ENCODE measurements around the gene CD14. TPM values are rescaled to one million over a fixed set of nuclear protein-coding genes. Genes with fewer than 3 reads are reported as not detected.
"Not testable (repeated sequence)": the region's sequence is repeated elsewhere in the genome, so short reads cannot be mapped to it uniquely, and the experiment has no call there.

The CD14 gene
- total RNA-seq, 4 donors from 2014 or later: 3.3 to 16.0 (median 7.4) TPM

DNA sequence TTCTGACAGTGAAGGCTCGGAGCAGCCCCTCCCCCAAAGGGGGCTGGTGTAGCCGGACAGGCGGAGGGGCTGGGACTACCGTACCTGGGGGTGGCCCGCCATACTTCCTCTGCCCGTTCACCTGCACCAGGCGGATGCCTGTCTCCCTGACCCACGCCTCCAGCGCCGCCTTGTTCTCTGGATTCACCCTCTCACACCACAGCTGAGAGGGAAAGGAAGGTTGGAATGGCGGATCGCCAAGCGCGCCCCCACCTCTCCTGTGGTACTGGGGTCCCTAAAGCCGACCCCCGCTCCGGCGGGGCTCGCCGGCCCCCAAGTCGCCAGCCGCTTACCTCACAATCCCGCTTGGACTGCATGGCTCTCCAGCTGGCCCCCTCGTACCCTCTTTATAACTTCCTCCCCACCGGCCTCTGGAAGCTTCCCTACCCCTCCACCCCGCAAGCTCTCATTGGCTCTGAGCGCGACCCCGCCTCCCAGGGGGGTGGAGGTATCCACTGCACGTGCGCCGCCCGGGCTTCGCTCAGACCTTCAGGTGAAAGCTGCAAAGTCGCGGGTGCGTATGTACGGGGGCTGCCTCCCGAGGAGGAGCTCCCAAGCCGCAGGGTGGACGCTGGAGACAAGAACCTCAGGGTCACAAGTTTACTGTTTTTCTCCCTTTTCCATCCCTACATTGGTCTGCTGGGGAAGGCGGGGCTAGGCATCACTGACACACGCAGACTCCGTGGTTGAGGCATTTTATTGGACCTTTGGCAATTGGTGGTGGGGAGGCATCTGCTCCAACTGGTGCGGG, 40.4 kb upstream of the CD14 start, which contains the start of gene DND1:
TSS of gene DND1 (minus strand) at position 390 of the 790 bp plus-strand sequence. CDS start at position 356, 34 bp downstream.
- H3K36me3 ChIP-seq: peaks cover 0 to 91% (median 0%) of the 10 kb centered on the region in 3 donors

DNA sequence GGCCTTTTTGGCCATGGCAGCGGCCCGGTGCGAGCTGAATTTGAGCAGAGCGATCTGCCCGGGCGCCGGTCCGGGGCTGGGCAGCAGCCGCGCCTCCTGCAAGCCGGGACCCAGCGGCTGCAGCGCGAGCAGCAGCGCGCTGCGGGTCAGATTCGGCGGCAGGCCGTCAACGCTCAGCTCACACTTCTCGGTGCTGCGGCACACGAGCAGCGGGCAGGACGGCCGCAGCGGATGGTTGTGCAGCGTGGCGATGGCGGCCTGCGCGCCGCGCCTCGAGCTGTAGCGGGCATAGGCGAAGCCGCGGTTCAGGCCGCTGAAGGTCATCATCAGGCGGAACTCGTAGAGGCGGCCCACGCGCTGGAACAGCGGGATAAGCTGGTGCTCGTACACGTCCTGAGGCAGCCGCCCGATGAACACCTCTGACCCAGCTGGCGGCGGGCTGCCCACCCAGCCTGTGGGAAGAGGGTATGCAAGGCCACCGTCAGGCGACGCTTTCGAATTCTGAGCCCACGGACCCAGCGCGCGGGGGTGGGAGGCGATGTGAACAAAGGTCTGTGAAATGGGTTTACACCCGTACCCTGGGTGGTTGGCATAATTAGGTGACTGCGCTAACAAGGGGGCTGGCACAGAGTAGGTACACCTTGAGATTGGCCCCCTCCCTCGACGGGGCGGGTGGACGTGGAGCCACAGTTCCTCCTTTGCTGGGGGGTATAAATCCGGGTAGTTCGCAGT, 39.6 kb upstream of the CD14 start:
- no peak for TF ChIP-seq POLR2A (IDR thresholded peaks at IDR 0.05)
- TF ChIP-seq, protein P1, sequence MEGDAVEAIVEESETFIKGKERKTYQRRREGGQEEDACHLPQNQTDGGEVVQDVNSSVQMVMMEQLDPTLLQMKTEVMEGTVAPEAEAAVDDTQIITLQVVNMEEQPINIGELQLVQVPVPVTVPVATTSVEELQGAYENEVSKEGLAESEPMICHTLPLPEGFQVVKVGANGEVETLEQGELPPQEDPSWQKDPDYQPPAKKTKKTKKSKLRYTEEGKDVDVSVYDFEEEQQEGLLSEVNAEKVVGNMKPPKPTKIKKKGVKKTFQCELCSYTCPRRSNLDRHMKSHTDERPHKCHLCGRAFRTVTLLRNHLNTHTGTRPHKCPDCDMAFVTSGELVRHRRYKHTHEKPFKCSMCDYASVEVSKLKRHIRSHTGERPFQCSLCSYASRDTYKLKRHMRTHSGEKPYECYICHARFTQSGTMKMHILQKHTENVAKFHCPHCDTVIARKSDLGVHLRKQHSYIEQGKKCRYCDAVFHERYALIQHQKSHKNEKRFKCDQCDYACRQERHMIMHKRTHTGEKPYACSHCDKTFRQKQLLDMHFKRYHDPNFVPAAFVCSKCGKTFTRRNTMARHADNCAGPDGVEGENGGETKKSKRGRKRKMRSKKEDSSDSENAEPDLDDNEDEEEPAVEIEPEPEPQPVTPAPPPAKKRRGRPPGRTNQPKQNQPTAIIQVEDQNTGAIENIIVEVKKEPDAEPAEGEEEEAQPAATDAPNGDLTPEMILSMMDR (IDR thresholded peaks at IDR 0.05): no peak
- H3K36me3 ChIP-seq: peaks cover 0 to 90% (median 0%) of the 10 kb centered on the region in 3 donors
- no peak overlapping the region for H3K4me3 ChIP-seq
- H3K27me3 ChIP-seq: no peaks in the 10 kb centered on the region
- H3K9me3 ChIP-seq: no peaks in the 10 kb centered on the region
- no peaks in the 10 kb centered on the region for H3K4me1 ChIP-seq
- H3K27ac ChIP-seq: no peak overlapping the region
- DNase-seq: peak in 1 of 3 donors; percentile 55

More for the DNA sequence above, 40.4 kb upstream of the CD14 start, which contains the start of gene DND1:
- no peak within 1 kb of the TSS for H3K4me3 ChIP-seq
- H3K27me3 ChIP-seq: no peaks in the 10 kb centered on the region
- TF ChIP-seq POLR2A (IDR thresholded peaks at IDR 0.05): no peak
- H3K4me1 ChIP-seq: no peaks in the 10 kb centered on the region
- DNase-seq: no peak
- no peaks in the 10 kb centered on the region for H3K9me3 ChIP-seq
- no peak within 1 kb of the TSS for H3K27ac ChIP-seq

DNA sequence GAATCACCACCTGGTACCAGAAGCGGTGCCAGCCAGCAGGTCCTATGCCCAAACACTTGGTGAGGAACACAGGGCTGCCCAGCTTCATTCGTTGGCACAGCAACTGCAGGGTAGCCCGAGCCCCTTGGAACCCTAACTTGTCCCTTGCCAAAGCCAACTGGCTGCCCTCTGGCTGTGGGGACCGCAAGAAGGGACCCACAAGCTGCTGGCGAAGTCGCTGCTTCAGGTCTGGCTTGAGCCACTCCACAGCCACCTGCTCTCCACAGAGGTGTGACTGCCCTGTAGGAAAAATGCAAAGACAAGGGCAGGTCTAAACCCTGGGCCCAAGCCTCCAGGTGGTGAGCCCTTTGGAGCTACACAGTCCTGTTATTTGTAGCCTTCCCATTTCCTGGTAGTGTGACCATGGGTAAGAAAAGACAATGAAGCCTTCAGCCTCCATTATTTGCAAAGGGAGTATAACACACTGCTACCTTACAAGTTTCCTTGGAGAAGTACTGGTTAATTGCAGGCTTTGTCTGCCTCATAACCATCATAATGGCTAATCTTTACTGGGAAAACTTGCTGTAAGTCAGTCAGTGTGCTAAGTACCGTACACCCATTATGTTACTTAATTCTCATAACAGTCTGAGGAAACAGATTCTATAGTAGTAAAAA, 38.6 kb upstream of the CD14 start:
- no peak for TF ChIP-seq POLR2A (IDR thresholded peaks at IDR 0.05)
- TF ChIP-seq, protein P1 (IDR thresholded peaks at IDR 0.05): no peak
- DNase-seq: no peak
- Histone ChIP-seq H3K27me3 (no peaks in the 10 kb centered on the region), H3K4me3 (no peak overlapping the region), H3K4me1 (peaks cover 0 to under 1% (median 0%) of the 10 kb centered on the region in 4 donors), H3K36me3 (peaks cover 0 to 80% (median 0%) of the 10 kb centered on the region in 3 donors), H3K27ac (no peak overlapping the region), H3K9me3 (no peaks in the 10 kb centered on the region)

DNA sequence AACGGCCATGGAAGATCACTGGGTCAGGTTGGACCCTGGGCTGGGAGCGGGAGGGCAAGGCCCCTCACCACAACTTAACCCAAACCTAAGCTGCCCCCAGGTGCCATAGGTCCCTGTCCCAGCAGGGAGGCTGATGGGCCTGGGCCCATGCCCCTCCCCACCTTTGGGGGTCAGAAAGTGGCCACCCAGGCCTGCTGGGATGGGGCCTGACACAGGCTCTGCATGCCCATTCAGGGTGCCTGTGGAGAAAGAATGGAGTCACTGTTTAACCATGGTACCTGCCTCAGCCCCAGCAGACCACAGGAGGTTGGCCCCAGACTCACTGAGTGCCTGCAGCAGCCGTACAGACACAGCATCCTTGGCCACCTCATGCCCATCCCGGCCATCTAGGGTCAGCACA, 38.1 kb upstream of the CD14 start:
- not testable (repeated sequence) for H3K4me3 ChIP-seq, DNase-seq, H3K4me1 ChIP-seq, H3K9me3 ChIP-seq, H3K27me3 ChIP-seq, H3K27ac ChIP-seq
- H3K36me3 ChIP-seq: peaks cover 0 to 74% (median 0%) of the 10 kb centered on the region in 3 donors

DNA sequence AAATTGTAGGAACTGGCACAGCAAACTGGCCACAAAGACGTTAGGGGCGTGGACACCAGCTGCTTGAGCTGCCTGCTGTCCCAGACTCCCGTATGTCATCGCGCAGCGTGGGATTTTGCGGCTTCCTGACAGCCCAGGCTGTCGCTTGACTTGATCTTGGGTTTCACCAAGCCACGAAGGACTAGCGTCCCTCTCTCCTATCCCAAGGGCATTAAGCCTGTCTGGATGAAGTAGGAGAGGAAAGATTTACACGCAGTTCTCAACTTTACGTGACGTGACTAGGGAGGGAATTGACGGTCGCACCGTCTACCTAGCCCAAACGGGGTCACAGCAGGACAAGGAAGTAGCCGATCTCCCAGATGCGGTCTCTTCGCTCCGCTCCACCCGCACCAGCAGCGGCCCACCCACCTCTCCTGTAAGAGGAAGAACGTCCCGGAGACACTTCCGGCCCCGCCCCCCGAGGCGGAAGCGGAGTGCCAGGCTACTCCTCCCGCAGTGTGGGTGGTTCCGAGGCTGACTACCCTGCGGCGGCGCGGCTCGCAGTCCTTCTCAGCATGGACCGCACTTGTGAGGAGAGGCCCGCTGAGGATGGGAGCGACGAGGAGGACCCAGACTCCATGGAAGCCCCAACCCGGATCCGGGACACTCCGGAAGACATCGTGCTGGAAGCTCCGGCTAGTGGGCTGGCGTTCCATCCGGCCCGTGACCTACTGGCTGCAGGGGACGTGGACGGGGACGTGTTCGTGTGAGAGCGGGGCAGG, 31.6 kb upstream of the CD14 start, which contains the start of gene WDR55:
TSS of gene WDR55 (plus strand) at position 546 of the 761 bp plus-strand sequence. CDS start at position 555, 9 bp downstream.
- H3K27me3 ChIP-seq: no peaks in the 10 kb centered on the region
- H3K9me3 ChIP-seq: no peaks in the 10 kb centered on the region
- peak within 1 kb of the TSS; percentile 89 to 94 (median 91) for H3K27ac ChIP-seq
- peaks cover 0 to 54% (median 0%) of the 10 kb centered on the region in 3 donors for H3K36me3 ChIP-seq
- TF ChIP-seq, protein P1 (IDR thresholded peaks at IDR 0.05): no peak
- TF ChIP-seq POLR2A (IDR thresholded peaks at IDR 0.05): peak; percentile 76 to 90
- peaks cover 0 to 23% (median 10%) of the 10 kb centered on the region in 4 donors for H3K4me1 ChIP-seq
- DNase-seq: peak; percentile 97 to 99 (median 98)
- peak within 1 kb of the TSS; percentile 71 to 94 (median 86) for H3K4me3 ChIP-seq

DNA sequence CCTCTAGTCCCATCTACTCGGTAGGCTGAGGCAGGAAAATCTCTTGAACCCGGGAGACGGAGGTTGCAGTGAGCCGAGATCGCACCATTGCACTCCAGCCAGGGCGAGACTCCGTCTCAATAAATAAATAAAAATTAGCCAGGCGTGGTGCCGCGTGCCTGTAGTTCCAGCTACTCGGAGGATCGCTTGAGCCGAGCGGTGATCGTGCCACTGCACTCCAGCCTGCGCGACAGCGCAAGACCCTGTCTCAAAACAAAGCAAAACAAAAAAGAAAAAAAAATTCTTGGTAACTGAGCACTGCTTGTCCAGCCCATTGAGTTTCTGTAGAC, 31.0 kb upstream of the CD14 start:
- no peak for TF ChIP-seq POLR2A (IDR thresholded peaks at IDR 0.05)
- TF ChIP-seq, protein P1 (IDR thresholded peaks at IDR 0.05): no peak
- DNase-seq: no peak
- peaks cover 0 to 54% (median 0%) of the 10 kb centered on the region in 3 donors for H3K36me3 ChIP-seq
- peak overlapping the region; percentile 71 to 94 (median 86) for H3K4me3 ChIP-seq
- H3K27me3 ChIP-seq: no peaks in the 10 kb centered on the region
- no peaks in the 10 kb centered on the region for H3K9me3 ChIP-seq
- H3K4me1 ChIP-seq: peaks cover 0 to 23% (median 10%) of the 10 kb centered on the region in 4 donors
- H3K27ac ChIP-seq: peak overlapping the region; percentile 89 to 94 (median 91)

DNA sequence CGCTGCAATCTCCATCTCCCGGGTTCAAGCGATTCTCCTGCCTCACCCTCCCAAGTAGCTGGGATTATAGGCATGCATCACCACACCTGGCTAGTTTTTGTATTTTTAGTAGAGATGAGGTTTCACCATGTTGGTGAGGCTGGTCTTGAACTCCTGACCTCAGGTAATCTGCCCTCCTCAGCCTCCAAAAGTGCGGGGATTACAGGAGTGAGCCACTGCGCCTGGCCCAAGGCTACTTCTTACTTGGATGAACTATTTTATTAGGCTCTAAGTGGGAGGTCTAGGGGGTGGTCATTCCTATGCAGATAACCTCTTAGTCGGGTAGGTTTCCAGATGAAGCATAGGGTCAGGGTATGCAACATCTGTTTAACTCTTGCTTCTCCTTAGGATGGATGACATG, 27.4 kb upstream of the CD14 start:
- not testable (repeated sequence) for H3K4me3 ChIP-seq, H3K27ac ChIP-seq, H3K27me3 ChIP-seq, H3K9me3 ChIP-seq, DNase-seq
- peaks cover 0 to 10% (median under 1%) of the 10 kb centered on the region in 4 donors for H3K4me1 ChIP-seq
- H3K36me3 ChIP-seq: peaks cover 0 to 77% (median 3%) of the 10 kb centered on the region in 3 donors

Measured in Peyer's patch (tissue), 4 donors.